HG03460 (cell line): ENCODE data around the gene TUBGCP5.

Source experiments
- ATAC-seq: cut with Tn5 transposase; IDR thresholded peaks from one replicate; pipeline ENCODE4 v1.9.1; 2021; ENCODE audit not compliant: unreplicated experiment

The TUBGCP5 gene

DNA sequence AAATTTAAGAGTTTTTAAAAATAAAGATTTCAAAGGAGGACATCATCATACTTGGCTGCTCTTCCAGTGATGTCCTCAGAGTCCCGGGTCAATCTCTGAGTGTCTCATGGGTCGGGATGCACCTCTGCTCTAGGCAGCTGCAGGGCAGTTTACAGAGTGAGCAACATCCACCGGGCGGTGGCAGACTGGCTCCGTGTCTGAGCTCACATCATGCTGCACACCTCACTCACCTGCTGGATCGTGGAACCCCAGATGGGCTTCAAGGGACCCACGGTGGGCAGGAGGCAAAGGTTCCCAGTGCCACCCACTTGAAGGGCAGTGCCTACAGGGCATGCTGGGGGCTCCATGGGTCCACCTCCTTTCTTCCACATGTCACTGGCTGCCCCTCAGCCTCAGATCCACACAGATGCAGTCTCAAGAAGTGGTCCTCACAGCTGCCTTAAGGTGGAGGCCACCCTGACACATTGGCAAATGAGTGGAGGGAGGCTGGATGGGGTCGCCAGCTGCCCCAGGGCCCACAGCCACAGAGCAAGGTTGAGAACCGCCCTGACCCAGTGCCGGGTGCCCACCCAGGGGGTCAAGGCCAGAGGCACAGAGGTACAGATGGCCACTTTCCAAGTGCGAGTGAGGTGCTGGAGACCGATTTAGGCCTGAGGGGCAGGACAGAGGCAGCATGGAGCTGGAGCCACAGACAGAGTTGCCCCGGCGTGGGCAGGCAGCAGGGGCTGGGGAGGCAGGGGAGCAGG is 84.4 kb downstream of the TUBGCP5 start:
- ATAC-seq, result no peak

DNA sequence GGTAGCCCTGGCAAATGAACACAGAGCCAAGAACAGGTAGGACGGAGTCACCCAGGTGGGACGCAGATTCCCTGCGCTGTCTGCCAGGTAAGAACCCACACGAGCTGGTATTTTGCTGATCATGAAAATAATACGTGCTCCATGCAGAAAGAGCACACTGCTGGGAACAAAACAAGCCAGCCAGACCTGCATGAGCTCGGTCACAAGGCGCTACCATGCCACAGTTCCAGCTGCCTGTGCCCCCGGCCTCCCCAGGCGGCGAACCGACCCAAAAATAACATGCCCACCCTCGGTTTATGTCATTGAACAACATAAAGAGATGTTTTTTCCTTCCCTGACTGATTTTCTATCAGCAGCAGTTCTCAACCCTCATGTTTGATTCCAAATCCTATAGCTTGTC is 85.0 kb downstream of the TUBGCP5 start:
- ATAC-seq, result no peak

- no peak for ATAC-seq
Observed at GRCh38 chr15:22952796-22953579, 86.4 kb downstream of the TUBGCP5 start.

GRCh38 chr15:22951381-22952280 is 87.7 kb downstream of the TUBGCP5 start:
- ATAC-seq, result no peak

GRCh38 chr15:22951031-22951380 is 88.4 kb downstream of the TUBGCP5 start:
- ATAC-seq, result no peak

- ATAC-seq, result no peak
Observed at GRCh38 chr15:22950256-22950990, 88.9 kb downstream of the TUBGCP5 start.
